Putamen (tissue), 1 donor: ENCODE results near the gene KRT86.
"Not testable (repeated sequence)": the region's sequence is repeated elsewhere in the genome, so short reads cannot be mapped to it uniquely, and the experiment has no call there.

ENCODE experiments used
- DNase-seq: peaks from one replicate; pipeline ENCODE4 v3.0.0-alpha.2; 2016; ENCODE audit warnings: low spot score

Gene KRT86

DNA sequence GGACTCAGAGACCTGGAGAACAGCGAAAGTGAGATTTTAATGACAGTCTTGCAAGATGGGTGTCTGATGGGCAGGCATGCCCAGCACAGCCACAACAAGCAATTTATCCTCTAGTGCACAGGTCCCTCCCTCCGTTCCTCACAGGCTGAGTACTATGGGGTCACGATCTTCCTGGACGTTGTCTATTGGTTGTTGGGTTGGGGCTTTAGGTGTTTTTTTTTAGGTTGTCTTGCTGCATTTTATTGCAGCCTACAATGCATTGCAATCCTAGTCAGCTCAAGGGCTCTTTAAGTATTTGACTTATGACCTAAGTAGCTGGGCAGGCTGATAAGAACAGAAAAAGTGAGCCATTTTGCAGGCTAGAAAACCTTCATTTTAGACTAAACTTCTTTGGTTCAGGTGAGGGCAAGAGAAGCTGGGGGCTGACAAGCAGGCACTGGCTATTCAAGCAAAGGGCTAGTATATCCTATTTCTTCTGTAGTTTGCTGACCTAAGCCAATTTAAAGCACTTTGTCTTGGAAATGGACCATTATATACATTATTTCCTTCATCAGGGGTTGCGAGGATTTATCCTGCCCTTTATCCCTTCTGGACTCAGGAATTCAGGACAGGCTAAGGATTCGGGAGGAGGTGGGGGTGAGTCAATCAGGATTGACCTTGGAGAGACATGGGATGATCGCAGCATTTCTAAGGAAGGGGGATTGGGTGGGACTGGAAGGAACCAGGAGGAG lies 35.4 kb upstream of the KRT86 start:
- no peak for DNase-seq

- DNase-seq = no peak
These were observed 34.7 kb upstream of the KRT86 start for GRCh38 chr12:52239767-52240166.

- DNase-seq = not testable (repeated sequence)
These were observed 34.2 kb upstream of the KRT86 start for GRCh38 chr12:52240247-52240646.

- DNase-seq = no peak
These were observed 33.1 kb upstream of the KRT86 start for GRCh38 chr12:52241205-52241842.

DNA sequence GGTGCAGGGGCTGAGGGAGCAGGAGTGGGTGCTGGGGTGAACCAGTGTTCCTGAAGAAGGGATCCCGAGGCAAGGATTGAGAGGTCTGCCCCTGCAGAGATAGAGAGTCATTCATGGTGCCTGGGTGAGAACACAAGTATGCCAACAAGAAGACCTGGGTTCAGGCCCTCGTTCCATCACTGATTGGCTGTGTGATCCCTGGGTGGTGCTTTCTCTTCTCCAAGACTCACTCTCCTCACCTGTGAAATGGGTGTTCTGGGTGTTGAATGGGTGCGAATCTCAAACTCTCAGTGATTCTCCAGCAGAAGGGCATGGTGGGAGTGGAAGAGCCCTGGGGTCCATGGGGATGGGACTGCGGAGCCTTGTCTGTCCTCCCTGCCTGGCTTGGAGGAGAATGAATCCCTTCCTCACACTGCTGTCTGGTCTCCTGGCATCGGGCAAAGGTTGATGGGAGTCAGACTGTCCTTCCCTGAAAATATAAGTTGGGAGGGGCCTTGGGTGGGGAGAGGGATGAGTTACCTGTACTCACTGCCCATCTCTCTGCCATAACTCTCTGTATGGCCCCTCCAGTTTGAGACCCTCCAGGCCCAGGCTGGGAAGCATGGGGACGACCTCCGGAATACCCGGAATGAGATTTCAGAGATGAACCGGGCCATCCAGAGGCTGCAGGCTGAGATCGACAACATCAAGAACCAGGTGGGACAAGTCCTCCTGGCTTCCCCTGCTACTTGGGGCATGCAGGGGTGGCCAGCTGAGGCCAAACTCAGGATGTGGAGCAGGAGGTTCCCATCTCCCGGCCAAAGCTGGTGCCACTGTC lies 31.8 kb upstream of the KRT86 start:
- DNase-seq = no peak

DNA sequence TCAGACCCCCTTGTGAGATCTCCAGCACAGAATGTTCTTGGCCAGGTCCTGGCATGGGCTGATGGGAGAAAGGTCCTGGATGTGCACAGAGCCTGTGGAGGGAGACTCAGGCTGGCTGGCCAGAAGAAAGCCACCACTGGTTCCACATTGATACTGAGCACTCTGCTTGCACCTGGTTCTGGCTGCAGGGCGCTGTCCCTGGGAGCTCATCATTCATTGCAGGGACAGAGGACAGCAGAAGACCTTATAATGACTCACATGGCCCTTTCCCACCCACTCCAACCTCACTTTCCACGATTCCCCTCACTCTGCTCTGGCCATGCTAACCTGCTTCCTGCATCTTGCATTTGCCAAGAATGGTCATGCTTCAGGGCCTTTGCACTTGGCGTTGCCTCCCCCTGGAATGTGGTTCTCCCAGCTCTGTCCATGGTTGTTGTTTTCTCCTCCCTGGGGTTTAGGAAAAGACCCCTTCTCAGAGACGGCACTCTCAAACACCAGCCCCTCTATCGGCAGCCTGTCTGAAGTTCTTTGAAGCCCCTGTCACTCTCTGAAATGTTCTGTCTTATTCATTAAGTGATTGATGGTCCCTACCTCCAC lies 31.1 kb upstream of the KRT86 start:
- no peak for DNase-seq

GRCh38 chr12:52243856-52244614 lies 30.4 kb upstream of the KRT86 start:
- no peak for DNase-seq

GRCh38 chr12:52244615-52244994 lies 29.8 kb upstream of the KRT86 start:
- DNase-seq = no peak

DNA sequence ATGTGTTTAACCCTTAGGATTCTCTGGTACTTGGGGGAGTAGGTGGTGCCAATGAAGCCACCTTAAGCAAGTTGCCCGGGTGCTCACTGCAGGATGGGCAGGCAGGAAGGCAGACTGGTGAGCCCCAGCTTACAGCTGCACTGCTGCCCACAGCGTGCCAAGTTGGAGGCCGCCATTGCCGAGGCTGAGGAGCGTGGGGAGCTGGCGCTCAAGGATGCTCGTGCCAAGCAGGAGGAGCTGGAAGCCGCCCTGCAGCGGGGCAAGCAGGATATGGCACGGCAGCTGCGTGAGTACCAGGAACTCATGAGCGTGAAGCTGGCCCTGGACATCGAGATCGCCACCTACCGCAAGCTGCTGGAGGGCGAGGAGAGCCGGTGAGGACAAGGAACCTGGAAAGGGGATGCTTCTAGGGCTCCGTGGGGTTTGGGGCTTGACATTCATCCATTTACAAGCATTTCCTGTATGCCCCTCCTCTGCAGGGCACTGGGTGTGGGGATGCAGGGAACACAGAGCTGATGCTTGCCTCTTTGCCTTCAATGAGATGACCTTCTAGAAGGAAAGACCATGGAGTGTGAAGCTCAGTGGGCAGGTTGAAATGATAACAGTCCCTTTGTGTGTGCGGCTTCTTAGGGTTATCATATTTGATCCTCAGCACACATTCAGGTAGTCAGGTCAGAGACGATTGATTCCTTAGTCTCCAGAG lies 29.0 kb upstream of the KRT86 start:
- DNase-seq = no peak

- DNase-seq = no peak
These were observed 28.4 kb upstream of the KRT86 start for GRCh38 chr12:52245962-52246569.

DNA sequence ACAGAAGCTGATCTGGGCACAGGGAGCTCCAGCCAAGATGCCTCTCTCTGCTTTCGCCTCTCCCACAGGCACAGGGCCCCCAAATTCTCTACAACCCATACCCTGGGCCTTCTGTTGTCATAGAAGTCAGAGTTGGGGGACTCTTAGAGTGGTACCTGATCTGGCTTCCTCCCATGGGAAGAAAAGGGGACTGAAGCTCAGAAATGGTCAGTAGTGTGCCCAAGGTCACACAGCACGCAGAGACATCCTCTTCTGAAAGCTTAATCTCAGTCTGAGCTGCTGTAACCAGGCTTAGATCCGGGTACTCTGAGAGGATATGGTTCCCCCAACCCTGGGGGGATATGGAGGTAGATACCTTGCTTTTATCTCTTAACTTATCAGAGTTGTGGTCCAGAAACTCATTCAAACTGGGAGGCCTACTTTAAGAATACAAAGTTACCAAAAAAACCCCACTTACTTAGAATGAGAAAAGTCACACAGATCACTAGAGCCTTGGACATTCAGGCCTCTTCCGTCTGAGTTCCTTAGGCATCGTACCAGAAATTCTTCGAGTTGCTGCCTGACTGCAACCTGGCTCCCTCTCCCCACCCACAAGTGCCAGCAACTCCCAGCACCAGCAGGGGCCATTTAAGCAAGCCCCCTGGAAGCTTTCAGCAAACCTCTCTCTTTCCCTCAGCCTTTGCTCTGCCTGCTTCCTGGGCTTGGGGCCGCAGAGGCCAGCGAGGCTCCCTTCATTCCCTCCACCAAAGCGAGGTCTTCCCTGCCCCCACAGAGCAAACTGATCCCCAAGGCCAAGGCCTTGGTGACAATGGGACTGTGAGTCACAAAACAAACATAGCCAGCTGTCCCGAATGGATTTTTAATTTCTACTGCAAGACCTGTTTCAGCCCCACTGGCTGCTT lies 27.5 kb upstream of the KRT86 start:
- DNase-seq = no peak

DNA sequence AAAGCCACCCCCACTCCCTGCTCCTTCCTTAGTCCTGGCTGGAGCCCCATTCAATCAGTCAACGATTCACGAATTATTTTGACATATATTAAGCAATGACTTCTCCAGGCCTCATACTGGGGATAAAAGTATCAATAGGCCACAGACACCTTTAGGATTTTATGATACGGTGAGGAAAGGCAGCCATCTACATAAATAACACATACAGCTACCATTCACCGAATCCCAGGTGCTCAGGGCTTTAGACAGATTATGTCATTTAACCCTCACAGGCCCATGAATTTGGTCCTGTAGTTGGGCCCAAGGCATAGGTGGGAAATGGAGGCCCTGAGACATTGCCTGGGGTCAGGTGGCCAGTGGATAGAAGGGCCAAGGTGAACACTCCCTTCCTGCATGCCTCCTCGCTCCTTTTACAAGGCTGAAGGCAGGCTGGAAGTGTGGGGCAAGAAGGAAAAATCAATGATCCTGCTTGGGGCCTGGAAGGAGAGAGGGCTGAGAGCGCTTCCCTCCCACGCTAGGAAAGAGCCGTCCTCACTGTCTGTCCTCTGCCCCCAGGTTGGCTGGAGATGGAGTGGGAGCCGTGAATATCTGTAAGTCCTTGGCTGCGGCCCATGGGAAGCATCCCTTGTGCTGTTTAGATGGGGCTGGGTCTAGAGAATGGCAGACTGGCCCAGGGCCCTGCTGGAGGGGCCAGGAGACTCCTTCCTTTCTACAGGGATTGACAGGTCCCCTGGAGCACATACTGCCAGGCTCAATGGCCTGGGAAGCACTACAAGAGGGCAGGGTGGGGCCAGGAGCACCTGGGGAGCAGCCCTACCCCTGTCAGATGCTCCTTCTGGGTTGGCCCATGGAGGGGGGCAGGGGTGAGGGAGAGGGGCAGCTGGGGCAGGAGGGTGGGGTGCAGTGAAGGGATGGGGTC lies 26.6 kb upstream of the KRT86 start:
- no peak for DNase-seq

DNA sequence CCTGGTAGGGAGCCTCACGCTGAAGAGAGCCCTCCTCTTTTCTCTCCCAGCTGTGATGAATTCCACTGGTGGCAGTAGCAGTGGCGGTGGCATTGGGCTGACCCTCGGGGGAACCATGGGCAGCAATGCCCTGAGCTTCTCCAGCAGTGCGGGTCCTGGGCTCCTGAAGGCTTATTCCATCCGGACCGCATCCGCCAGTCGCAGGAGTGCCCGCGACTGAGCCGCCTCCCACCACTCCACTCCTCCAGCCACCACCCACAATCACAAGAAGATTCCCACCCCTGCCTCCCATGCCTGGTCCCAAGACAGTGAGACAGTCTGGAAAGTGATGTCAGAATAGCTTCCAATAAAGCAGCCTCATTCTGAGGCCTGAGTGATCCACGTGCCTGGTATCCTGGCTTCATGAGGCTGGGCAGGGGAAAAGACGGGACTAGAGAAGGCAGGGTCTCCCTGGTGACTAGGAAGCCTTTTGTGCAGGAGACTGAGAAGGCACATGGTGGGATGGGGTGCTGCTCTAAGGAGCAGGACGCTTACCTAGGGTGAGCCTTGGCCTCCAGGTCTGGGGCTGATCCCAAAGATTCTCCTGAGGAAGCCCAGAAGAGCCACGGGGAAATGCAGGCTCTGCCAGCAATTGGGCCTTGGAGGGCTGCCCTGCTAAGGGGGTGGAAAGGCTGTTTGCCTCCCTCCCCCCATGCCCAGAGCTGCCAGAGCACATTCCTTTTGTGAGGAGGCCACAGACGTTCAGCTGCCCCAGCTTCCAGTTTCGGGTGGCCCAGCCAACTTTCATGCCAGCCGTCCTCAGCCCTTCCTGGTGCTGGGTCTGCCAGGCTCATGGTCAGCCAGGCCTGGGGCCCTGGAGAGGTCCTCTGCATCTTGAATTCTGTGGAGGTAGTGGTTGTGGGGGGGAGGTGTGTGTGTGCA lies 25.6 kb upstream of the KRT86 start:
- peak; percentile 48 for DNase-seq

GRCh38 chr12:52249511-52250047 lies 24.9 kb upstream of the KRT86 start:
- DNase-seq = no peak

DNA sequence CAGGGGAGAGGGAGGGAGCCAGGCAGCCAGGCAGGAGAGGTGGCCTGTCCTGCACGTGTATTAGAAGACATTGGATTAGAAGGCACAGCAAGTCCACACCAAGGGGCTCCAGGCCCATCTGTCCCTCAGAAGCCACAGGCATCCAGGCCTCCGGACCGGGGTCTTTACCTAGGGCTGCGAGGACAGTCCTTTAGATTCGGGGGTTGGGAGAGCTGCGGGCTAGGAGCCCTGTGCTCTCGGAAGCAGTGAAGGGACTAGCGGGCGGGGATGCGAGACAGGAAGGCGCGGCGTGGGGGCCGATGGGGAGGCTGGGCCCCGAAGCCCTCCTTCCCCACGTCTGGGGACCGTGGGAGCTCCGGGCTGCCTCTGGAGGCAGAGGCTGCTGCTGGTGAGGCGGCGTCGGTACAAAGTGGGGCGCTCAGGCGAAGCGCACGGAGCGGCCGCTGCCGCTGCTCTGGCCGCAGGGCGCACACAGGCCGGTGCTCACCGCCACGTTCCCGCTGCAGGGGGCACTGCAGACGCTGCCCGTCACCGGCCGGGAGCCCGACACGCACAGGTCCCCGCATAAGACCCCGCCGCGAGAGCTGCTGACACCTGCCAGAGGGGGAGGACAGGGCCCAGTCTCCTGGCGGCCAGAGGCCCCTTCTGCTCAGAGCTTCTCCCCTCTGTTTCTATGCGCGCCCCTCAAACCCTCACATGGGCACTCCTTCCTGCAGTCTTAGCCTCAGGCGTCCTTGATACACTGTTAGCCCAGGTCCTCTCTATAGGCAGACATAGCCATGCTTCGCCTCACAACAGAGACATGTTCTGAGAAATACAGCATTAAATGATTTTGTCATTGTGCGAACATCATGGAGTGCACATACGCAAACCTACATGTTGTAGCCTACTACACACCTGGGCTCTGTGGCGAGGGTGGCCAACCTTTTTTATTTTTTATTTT lies 24.1 kb upstream of the KRT86 start:
- no peak for DNase-seq
